SKM-1 treated with dmso at 0.1 percent for 144 hours (cell line): ENCODE data around the gene TMEM215.

ENCODE experiments used
- DNase-seq: peaks from one replicate; lab custom pipeline; 2025; ENCODE audit not compliant: unreplicated experiment; lab: John Stamatoyannopoulos, UW

The TMEM215 gene

GRCh38 chr9:32832346-32832745 lies 49.0 kb downstream of the TMEM215 start:
- DNase-seq: no peak
